Glutamatergic neuron (in vitro differentiated cells): ENCODE results near the gene RAB11B. TPM values are rescaled to one million over a fixed set of nuclear protein-coding genes. Genes with fewer than 3 reads are reported as not detected.
A peak's percentile ranks its signal among the peaks of the same experiment; 100 is the strongest.

Experiments
- DNase-seq: peaks from one replicate; pipeline ENCODE4 v3.0.0; 2022
- H3K27ac Mint-ChIP-seq: one replicate; pipeline ENCODE4 v1.8.0; 2020; ENCODE audit warnings: mild to moderate bottlenecking, mixed read lengths, inconsistent platforms; ENCODE audit not compliant: unreplicated experiment
- H3K27me3 Mint-ChIP-seq: one replicate; pipeline ENCODE4 v1.8.0; 2020; ENCODE audit warnings: mild to moderate bottlenecking, moderate library complexity, mixed read lengths, inconsistent platforms; ENCODE audit not compliant: unreplicated experiment
- H3K36me3 Mint-ChIP-seq: one replicate; pipeline ENCODE4 v1.8.0; 2020; ENCODE audit warnings: mild to moderate bottlenecking, mixed read lengths, inconsistent platforms; ENCODE audit not compliant: unreplicated experiment
- H3K4me1 Mint-ChIP-seq: one replicate; pipeline ENCODE4 v1.8.0; 2020; ENCODE audit warnings: mild to moderate bottlenecking, low read depth, mixed read lengths, inconsistent platforms; ENCODE audit not compliant: unreplicated experiment
- H3K4me3 Mint-ChIP-seq: one replicate; pipeline ENCODE4 v1.8.0; 2020; ENCODE audit warnings: mild to moderate bottlenecking, mixed read lengths, inconsistent platforms; ENCODE audit not compliant: unreplicated experiment
- H3K9me3 Mint-ChIP-seq: one replicate; pipeline ENCODE4 v1.8.0; 2020; ENCODE audit warnings: mild to moderate bottlenecking, moderate library complexity, mixed read lengths, inconsistent platforms; ENCODE audit not compliant: unreplicated experiment
- microRNA-seq: library from miRNA; unstranded; fragments of <30 nt; microRNA quantifications from one replicate; pipeline ENCODE4, GENCODE V29; 2020; ENCODE audit not compliant: unreplicated experiment
- total RNA-seq: library from RNA; stranded (reverse); fragmentation: NEBNext Ultra II Directional; extraction: Animal tissue kit (Norgen Biotek cat#: 25700); gene quantifications from one replicate; pipeline ENCODE4 v1.2.1, GENCODE V29; 2021; ENCODE audit not compliant: unreplicated experiment
- TF ChIP-seq, protein P1 (sequence below): fragments of 200-600 bp; sonication (generic); IDR thresholded peaks from one replicate; pipeline ENCODE4 v1.5.0; 2021; ENCODE audit not compliant: partially characterized antibody, unreplicated experiment

Gene RAB11B
- total RNA-seq, 1 donor from 2014 or later = 137 TPM

DNA sequence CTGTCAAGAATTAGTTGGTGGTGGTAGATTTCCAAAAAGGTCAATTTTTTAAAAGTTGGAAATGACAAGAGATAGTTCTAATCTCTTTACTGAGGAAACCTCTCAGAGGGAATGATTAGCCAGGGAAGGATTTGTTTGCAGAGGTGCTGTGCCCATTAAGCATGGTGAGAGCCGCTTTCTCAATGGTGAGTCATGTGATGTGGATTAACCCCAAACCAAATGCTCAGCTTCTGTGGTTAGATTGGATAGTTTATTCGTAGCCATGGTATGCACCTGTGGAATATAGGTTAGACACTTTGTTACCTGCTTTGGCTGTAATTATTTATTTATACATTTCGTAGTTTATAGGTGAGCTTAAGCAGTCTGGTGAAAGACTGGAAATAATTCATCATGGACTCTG, 61.7 kb downstream of the RAB11B start:
- DNase-seq = no peak
- H3K27ac Mint-ChIP-seq = peak overlapping the region; percentile 19
- H3K27me3 Mint-ChIP-seq = peaks cover 2% of the 10 kb centered on the region
- no peak overlapping the region for H3K4me3 Mint-ChIP-seq
- no peaks in the 10 kb centered on the region for H3K36me3 Mint-ChIP-seq
- TF ChIP-seq, protein P1, sequence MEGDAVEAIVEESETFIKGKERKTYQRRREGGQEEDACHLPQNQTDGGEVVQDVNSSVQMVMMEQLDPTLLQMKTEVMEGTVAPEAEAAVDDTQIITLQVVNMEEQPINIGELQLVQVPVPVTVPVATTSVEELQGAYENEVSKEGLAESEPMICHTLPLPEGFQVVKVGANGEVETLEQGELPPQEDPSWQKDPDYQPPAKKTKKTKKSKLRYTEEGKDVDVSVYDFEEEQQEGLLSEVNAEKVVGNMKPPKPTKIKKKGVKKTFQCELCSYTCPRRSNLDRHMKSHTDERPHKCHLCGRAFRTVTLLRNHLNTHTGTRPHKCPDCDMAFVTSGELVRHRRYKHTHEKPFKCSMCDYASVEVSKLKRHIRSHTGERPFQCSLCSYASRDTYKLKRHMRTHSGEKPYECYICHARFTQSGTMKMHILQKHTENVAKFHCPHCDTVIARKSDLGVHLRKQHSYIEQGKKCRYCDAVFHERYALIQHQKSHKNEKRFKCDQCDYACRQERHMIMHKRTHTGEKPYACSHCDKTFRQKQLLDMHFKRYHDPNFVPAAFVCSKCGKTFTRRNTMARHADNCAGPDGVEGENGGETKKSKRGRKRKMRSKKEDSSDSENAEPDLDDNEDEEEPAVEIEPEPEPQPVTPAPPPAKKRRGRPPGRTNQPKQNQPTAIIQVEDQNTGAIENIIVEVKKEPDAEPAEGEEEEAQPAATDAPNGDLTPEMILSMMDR = no peak
- no peaks in the 10 kb centered on the region for H3K9me3 Mint-ChIP-seq
- peaks cover 34% of the 10 kb centered on the region for H3K4me1 Mint-ChIP-seq

DNA sequence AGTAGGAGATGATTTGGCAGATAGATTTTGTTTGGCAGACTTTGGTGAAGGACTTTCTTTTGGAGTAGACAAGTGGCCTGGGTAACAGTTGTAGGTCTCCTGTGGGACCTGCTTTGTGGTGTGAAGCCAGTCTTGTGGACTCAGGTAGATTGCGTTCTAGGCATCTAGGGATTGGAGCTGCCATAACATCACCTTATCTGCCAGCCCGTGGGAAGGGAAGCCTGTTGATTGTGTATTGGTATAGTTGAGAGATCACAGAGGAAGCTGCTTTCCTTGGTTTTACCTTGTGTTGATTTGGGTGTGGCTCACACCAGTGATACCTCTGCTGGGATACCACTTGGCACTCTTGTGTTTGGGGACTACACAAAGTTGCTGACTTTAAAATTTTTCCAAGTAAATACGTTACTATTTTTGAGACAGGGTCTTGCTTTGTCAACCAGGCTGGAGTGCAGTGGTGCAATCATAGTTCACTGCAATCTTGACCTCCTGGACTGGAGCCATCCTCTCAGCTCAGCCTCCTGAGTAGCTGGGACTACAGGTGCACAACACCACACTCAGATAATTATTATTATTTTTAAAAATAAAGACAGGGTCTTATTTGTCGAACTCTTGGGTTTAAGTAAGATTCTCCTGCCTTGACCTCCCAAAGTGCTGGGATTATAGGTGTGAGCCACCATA, 62.4 kb downstream of the RAB11B start:
- H3K9me3 Mint-ChIP-seq = no peaks in the 10 kb centered on the region
- H3K27me3 Mint-ChIP-seq = peaks cover 2% of the 10 kb centered on the region
- no peak overlapping the region for H3K4me3 Mint-ChIP-seq
- TF ChIP-seq, protein P1 = no peak
- DNase-seq = no peak
- H3K36me3 Mint-ChIP-seq = no peaks in the 10 kb centered on the region
- peaks cover 31% of the 10 kb centered on the region for H3K4me1 Mint-ChIP-seq
- H3K27ac Mint-ChIP-seq = no peak overlapping the region

DNA sequence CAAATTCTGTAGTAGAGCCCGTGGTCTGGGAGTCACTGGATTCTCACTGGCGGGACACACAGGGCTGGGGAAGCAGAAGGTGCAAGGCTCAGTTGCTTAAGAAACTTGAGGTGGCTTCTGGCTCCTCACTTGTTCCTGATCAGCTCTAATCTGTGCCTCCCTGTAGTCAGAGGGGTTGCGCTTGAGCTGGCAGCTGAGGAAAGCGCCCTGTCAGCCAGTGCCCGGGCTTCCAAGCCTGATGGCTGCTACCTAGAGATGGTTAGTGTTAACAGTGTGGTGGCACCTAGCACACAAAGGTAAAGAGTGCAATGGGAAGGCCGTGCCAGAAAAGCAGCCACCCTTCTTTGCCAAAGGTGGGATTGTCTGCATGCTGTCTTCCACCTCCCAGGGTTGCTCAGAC, 63.5 kb downstream of the RAB11B start:
- Mint-ChIP-seq H3K36me3 (no peaks in the 10 kb centered on the region), H3K9me3 (no peaks in the 10 kb centered on the region), H3K4me1 (peaks cover 34% of the 10 kb centered on the region), H3K4me3 (no peak overlapping the region), H3K27me3 (peaks cover 2% of the 10 kb centered on the region), H3K27ac (peak overlapping the region; percentile 28)
- DNase-seq = no peak
- TF ChIP-seq, protein P1 = no peak

Small RNA genes lying within 50 kb of the gene (microRNA-seq; reads per million reads assigned to microRNA genes)
- 5.0 reads per million, percentile 32 among the genes with 10 or more reads in this experiment for gene MIR4999

Other genes with a start within 250 kb of the RAB11B start
- 18.3 TPM for gene FBN3, start 240.8 kb upstream of the RAB11B start, total RNA-seq
- gene CERS4, start 181.0 kb upstream of the RAB11B start, total RNA-seq = 27.3 TPM
- gene CD320, start 82.0 kb upstream of the RAB11B start, total RNA-seq = 45.1 TPM
- 65.1 TPM for gene NDUFA7, start 69.0 kb upstream of the RAB11B start, total RNA-seq
- 1,030 TPM for gene RPS28, start 68.9 kb upstream of the RAB11B start, total RNA-seq
- 8.9 TPM for gene KANK3, start 47.1 kb upstream of the RAB11B start, total RNA-seq
- gene ANGPTL4, start 26.2 kb upstream of the RAB11B start, total RNA-seq = 0.51 TPM
- gene MARCHF2, start 22.9 kb downstream of the RAB11B start, total RNA-seq = 47.7 TPM
- 184 TPM for gene HNRNPM, start 54.6 kb downstream of the RAB11B start, total RNA-seq
- 0.49 TPM for gene PRAM1, start 112.3 kb downstream of the RAB11B start, total RNA-seq
- gene ZNF414, start 123.8 kb downstream of the RAB11B start, total RNA-seq = 27.2 TPM
- gene MYO1F, start 187.1 kb downstream of the RAB11B start, total RNA-seq = 0.10 TPM
- gene ADAMTS10, start 220.4 kb downstream of the RAB11B start, total RNA-seq = 87.6 TPM
- not detected for gene NFILZ, start 240.3 kb downstream of the RAB11B start, total RNA-seq